HuH-7 (cell line): ENCODE measurements around the gene CIB1.

ENCODE experiments used
- DNase-seq: peaks from one replicate; pipeline ENCODE4 v3.0.0; 2011; ENCODE audit warnings: low spot score

CIB1 gene

GRCh38 chr15:90214553-90215196 lies 19.1 kb downstream of the CIB1 start:
- peak; percentile 64 for DNase-seq

GRCh38 chr15:90213818-90214204 lies 19.9 kb downstream of the CIB1 start:
- no peak for DNase-seq

DNA sequence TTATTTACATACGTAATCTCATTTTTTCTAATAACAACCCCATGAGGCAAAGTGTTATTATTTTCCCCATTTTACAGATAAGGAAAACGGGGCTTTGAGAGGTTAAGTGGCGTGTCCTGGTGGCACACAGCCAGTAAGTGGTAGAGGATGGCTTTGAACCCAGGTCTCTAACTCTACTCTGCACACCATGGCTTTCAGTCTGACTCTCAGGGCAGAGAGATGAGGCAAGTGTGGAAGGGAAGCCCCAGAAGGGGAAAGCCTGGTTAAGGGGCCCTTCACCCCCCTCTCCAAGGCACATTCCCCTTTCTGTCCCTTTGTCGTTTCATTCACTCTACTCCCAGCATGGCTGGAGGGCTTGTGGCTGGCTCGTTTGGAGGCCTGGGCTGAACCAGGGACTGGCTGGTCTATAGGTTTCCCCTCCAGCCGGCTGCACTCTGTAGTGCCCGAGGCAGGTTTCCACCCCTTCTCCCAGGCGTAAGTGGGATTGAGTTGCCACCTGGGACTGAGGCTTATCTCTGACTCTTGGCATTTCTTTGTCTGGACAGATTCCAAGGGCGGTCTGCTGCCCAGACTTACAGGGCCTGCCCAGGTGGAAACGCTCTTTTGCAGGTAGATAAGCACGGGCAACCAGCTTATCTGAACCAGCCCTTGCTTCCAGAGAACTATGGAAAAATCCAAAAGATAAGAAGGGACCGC lies 20.5 kb downstream of the CIB1 start:
- DNase-seq = no peak

GRCh38 chr15:90212221-90213098 lies 21.3 kb downstream of the CIB1 start:
- DNase-seq = no peak

DNA sequence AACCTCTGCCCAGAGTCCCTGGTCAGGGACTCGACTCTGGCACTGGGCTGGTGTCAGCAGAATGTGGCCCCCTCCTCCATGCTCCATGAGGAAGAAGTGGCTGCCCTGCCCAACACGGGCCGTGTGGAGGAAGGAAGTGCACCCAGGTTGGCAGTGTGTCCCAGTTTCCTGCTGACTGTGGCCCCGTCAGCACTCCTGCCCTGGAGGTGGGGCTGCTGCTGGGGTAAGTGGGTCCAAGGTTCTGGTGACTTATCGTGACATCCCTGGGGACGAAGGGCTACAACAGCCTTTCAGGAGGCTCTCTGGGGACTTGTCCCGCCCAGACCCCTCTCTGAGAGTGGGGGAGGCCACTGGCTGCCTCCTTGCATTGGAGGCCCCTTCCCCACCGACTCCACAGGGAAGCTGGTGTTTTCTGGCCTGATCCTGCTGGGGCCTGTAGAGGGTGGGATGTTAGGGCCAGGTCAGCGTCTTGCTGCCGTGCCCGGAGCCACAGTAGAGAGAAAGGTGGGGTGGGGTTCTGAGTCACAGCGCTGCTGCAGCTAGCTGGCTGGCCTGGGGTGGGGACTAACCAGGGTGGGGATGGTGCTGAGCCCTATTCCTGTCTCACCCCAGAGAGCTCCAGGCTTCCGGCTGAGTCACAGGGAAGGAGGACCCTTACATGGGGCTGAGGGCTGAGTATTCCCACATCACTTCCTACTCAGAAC lies 22.1 kb downstream of the CIB1 start:
- no peak for DNase-seq

DNA sequence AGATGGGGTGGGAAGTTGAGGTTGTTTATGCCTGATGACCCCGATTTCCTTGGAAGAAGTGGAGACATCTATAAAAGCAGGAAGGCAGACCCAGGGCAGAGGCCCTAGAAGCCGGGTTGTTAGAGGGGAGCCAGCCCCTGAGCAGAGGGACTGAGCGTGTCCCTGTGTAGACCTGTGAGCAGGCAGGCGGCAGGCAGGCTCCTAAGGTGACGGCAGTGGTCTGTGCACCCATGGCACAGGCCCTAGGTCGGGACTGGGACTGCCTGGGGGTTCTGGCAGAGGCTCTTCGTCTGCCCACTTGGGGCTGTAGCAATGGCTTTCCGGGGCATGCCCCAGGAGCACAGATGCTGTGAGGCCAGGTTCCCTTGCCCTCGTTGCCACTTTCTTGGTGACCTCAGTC lies 22.7 kb downstream of the CIB1 start:
- no peak for DNase-seq

DNA sequence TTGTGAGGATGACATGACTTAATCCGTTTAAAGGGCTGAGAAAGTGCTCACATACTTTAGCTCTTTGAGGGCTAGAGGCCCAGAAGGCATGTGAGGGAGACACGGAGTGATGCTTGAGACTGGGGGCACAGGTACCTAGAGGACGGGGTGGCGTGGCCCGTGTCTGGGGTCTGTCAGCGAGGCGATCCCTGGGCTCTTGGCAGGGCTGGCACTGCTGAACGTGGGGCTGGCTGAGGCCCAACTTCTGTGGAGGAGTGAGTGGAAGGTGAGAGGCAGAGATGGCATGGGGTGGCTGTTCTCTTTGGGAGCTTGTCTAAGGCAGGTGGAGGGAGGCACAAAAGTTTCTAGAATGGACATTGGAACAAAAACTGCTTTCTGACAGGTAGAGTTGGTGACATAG lies 23.1 kb downstream of the CIB1 start:
- no peak for DNase-seq

DNA sequence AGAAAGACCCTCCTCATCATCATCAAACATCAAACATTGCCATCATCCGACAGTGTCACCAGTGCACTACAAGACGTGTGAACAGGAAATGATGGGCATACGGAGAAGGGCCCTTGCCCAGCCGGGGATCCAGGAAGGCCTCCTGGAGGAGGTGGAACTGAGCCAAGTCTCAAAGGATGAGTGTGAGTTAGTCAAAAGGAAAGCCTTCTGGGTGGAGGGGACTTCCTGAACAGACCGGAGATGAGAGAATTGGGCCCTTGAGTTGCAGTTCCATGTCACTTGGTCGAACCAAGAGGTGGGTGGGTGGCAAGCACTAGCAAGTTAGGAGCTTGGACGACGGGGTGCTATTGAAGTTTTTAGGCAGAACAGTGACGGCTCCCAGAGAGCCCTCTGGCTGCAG lies 24.1 kb downstream of the CIB1 start:
- no peak for DNase-seq

- DNase-seq = no peak
Measured at GRCh38 chr15:90208356-90208755, 25.4 kb downstream of the CIB1 start.

DNA sequence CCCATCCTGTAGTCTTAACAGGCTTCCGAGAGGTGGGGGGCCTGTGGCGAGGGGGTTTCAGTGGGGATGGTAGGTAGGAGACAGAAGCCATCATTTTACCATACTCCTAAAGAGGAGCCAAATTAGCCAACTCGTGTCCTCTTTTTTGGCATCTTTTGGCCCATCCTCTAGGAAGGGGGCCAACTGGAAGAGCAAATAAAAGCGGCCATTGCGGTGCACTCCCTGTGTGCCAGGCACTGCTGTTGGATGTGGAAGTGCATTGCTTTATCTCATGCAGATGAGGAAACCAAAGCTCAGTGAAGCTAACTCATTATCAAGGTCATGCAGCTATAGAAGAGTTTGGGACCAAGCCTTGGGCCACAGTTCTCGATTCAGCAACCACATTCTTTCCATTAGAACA lies 26.5 kb downstream of the CIB1 start:
- DNase-seq = no peak

- no peak for DNase-seq
Measured at GRCh38 chr15:90205886-90206285, 27.9 kb downstream of the CIB1 start.

DNA sequence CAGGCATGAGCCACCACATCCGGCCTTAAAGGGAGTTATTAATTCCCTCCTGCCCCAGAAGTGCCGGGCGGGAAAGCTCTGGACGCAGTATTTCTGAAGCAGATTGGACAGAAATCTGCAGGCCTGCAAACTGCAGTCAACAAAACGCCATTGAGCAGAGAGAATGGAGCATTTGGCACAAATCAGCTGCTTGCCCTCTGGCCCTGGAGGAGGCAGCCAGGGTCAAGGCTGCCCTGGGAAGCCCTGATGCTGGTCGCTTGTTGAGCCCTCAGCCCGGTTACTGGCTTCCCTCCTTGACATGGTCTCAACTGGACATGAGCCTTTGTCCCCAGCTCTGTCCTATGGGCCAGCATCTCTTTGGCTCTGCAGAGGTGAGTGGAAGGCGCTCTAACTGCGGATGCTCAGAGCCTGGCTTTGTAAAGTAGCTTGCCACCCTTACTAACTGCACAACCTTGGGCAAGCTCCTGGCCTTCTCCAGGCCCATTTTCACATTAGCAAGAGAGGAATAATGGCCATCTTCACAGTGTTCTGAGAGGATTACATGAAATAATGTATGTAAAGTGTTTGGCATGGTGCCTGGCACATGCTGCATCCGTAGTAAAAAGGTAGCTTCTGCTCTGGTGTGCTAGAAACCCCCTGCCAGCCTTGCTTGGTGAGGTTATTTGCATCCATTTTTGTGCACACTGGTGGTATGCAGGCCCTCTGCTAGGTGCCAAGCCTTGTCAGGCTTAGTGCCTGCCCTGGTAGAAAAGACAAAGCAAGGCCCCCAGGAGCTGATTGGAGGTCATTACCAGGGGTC lies 28.5 kb downstream of the CIB1 start:
- no peak for DNase-seq

DNA sequence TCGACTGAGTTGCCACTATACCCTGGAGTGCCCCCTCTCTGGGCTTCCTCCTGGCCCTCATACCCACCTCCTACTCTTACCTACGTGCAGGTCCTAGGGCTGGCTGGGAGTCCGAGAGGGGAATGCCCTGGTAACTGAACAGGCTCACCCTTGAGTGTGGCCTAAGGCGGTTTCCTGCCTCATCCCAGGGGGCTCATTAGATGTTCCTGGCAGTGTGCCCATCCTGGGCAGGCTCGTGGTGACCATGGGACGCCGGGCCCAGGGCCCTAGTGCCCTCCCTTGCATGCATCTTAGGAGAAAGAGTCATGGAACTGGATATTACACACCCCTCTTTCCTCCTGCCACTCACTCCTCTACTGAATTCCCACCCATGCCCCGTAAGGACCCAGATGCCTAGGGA lies 29.8 kb downstream of the CIB1 start:
- DNase-seq = no peak

DNA sequence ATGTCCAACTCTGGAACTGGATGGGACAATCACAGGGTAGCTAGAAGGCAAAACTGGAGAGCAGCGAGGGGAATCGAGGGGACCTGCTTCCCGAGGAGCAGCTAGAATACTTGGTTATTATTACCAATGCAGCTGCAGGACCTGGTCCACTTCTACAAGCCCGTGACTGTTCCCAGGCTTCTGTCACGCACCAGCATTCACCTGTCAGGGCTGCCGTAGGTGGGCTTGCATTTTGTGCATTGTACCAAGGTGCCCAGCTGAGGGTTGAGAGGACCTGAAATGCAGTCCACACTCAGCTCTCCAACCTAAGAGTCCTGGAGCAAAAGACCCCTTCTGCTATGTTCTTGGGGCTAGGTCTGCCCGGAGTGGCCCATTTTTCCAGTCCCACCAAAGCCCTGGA lies 30.3 kb downstream of the CIB1 start:
- DNase-seq = no peak

- DNase-seq = no peak
Measured at GRCh38 chr15:90202929-90203328, 30.8 kb downstream of the CIB1 start.

DNA sequence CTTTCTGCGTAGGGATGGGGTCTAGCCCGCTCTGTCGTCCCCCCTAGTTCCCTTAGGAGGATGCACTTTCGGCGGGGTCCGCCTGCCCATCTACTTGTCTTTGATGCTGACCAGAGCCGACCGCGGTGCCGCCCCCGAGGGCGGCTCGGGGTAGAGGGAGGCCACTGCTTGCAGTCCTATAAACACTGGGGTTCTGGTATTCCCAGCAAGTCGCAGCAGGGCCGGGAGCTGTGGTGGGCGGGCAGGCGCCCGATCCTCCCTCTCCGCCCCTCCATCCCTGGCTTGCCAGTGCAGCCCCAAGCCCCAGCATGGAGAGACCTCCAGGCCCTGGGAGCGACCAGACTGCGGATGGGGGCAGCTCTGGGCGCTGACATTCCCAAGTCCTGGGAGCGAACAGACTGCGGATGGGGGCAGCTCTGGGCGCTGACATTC lies 31.8 kb downstream of the CIB1 start:
- DNase-seq = peak; percentile 53

GRCh38 chr15:90201130-90201943 lies 32.4 kb downstream of the CIB1 start, which contains the start of gene SEMA4B:
Gene SEMA4B, plus strand, starts transcription at chr15:90201330. Its CDS starts 249 bp downstream, at chr15:90201579.
- DNase-seq = peak; percentile 94

DNA sequence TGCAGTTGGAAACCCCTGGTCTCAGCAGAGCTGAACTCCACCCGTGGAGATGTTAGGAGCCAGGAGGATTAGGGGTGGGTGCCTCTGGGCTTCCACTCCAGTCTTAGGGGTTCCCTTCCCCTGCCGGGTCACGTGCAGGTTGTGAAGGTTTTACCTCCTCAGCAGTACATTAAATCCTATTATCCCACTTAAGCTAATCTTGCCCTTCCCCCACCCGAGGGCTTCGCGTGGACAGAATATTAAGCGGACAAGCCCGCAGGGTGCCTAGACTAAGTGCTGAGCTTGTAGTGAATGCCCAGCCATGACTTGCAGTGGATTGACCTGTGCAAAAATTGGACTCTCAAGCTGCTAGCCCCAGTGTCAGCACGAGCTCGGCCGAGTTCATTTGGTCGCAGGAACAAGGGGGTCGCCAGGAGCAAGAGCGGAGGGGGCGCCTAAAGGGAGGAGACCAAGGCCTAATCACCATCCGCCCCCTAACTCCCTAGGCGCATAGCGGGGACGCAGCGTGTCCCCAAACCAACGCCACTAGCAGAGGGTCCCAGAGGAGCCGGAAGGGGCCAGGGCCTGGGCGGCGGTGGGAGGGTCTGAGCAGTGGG lies 33.1 kb downstream of the CIB1 start:
- peak; percentile 66 for DNase-seq

- DNase-seq = no peak
Measured at GRCh38 chr15:90194655-90195054, 39.1 kb downstream of the CIB1 start.
